Mesendoderm (in vitro differentiated cells): ENCODE results near the gene RASGEF1B.

Experiments
- DNase-seq: peaks from one replicate; pipeline ENCODE4 v3.0.0; 2013
- H2AK5ac ChIP-seq: 2 replicates; pipeline ENCODE4 v1.6.1; 2013; ENCODE audit warnings: low read length, inconsistent platforms
- H2BK120ac ChIP-seq: 2 replicates; pipeline ENCODE4 v1.6.1; 2013; ENCODE audit warnings: low read depth, mild to moderate bottlenecking, low read length, moderate library complexity, mixed read lengths
- H2BK15ac ChIP-seq: replicated peaks from 2 replicates; pipeline ENCODE4 v1.6.1; 2013; ENCODE audit warnings: low read depth, mild to moderate bottlenecking, moderate library complexity
- H2BK5ac ChIP-seq: 2 replicates; pipeline ENCODE4 v1.6.1; 2013; ENCODE audit warnings: low read length, inconsistent platforms
- H3K18ac ChIP-seq: 2 replicates; pipeline ENCODE4 v1.6.1; 2013; ENCODE audit warnings: mild to moderate bottlenecking, low read length, mixed read lengths
- H3K23ac ChIP-seq: one replicate; pipeline ENCODE4 v1.6.1; 2013; ENCODE audit warnings: low read length
- H3K27ac ChIP-seq: 2 replicates; pipeline ENCODE4 v1.5.1; 2013; ENCODE audit warnings: low read depth, mild to moderate bottlenecking, inconsistent platforms, low read length, moderate library complexity
- H3K27me3 ChIP-seq: 2 replicates; pipeline ENCODE4 v1.6.1; 2013; ENCODE audit warnings: low read length, control low read depth, mild to moderate bottlenecking, inconsistent platforms; ENCODE audit not compliant: insufficient read depth, poor library complexity
- H3K36me3 ChIP-seq: 2 replicates; pipeline ENCODE4 v1.6.1; 2013; ENCODE audit warnings: low read length, inconsistent platforms; ENCODE audit not compliant: control insufficient read depth, insufficient read depth
- H3K4ac ChIP-seq: one replicate; pipeline ENCODE4 v1.6.1; 2013; ENCODE audit warnings: low read depth, mild to moderate bottlenecking, low read length, moderate library complexity
- H3K4me1 ChIP-seq: 2 replicates; pipeline ENCODE4 v1.6.1; 2013; ENCODE audit warnings: low read depth, low read length, inconsistent platforms; ENCODE audit not compliant: control insufficient read depth
- H3K4me2 ChIP-seq: 2 replicates; pipeline ENCODE4 v1.6.1; 2013; ENCODE audit warnings: low read length
- H3K4me3 ChIP-seq: 2 replicates; pipeline ENCODE4 v1.5.1; 2013; ENCODE audit warnings: mild to moderate bottlenecking, low read length
- H3K56ac ChIP-seq: one replicate; pipeline ENCODE4 v1.6.1; 2013; ENCODE audit warnings: low read length
- H3K79me1 ChIP-seq: 2 replicates; pipeline ENCODE4 v1.6.1; 2013; ENCODE audit warnings: low read length, inconsistent platforms
- H3K79me2 ChIP-seq: 2 replicates; pipeline ENCODE4 v1.6.1; 2013; ENCODE audit warnings: mild to moderate bottlenecking, low read length; ENCODE audit not compliant: control insufficient read depth, insufficient read depth
- H3K9ac ChIP-seq: 2 replicates; pipeline ENCODE4 v1.6.1; 2013; ENCODE audit warnings: low read length, inconsistent platforms
- H4K5ac ChIP-seq: one replicate; pipeline ENCODE4 v1.6.1; 2013; ENCODE audit warnings: low read length
- H4K8ac ChIP-seq: one replicate; pipeline ENCODE4 v1.6.1; 2013; ENCODE audit warnings: low read depth, mild to moderate bottlenecking, control low read depth, low read length, moderate library complexity
- WGBS: extraction: QIAGEN DNeasy Blood & Tissue Kit; methylation state at CpG from one replicate; pipeline ENCODE4 v1.1.7; 2013; ENCODE audit warnings: low lambda C conversion rate, missing lambda C conversion rate; ENCODE audit not compliant: insufficient coverage; ENCODE audit errors: extremely low coverage; 5-methylcytosine and 5-hydroxymethylcytosine counted together

Gene RASGEF1B

GRCh38 chr4:81376720-81377119 is 95.0 kb downstream of the RASGEF1B start:
- H4K8ac ChIP-seq: no peak overlapping the region
- H3K36me3 ChIP-seq: no peaks in the 10 kb centered on the region
- no peak overlapping the region for H3K27ac ChIP-seq
- no peak overlapping the region for H3K4me2 ChIP-seq
- H3K23ac ChIP-seq: no peak overlapping the region
- no peaks in the 10 kb centered on the region for H3K27me3 ChIP-seq
- WGBS: no CpG with 5 or more reads among the region's 2 CpGs
- no peak overlapping the region for H2BK120ac ChIP-seq
- no peak for DNase-seq
- H3K9ac ChIP-seq: no peak overlapping the region
- H3K4me1 ChIP-seq: no peaks in the 10 kb centered on the region
- no peak overlapping the region for H3K18ac ChIP-seq
- H4K5ac ChIP-seq: no peak overlapping the region
- H3K56ac ChIP-seq: no peak overlapping the region
- H2BK5ac ChIP-seq: no peak overlapping the region
- no peaks in the 10 kb centered on the region for H3K79me2 ChIP-seq
- no peak overlapping the region for H2AK5ac ChIP-seq
- H3K79me1 ChIP-seq: no peaks in the 10 kb centered on the region
- no peak overlapping the region for H2BK15ac ChIP-seq
- H3K4ac ChIP-seq: no peak overlapping the region
- no peak overlapping the region for H3K4me3 ChIP-seq
